Measurements from ENCODE around the gene HDGFL2.
A peak's percentile ranks its signal among the peaks of the same experiment; 100 is the strongest.

HDGFL2 gene

GRCh38 chr19:4536798-4537197 lies 64.7 kb downstream of the HDGFL2 start:
- H3K9me3 ChIP-seq (ENCODE audit: control insufficient read depth, low read length) = no peaks in the 10 kb centered on the region
- TF ChIP-seq, protein P1, sequence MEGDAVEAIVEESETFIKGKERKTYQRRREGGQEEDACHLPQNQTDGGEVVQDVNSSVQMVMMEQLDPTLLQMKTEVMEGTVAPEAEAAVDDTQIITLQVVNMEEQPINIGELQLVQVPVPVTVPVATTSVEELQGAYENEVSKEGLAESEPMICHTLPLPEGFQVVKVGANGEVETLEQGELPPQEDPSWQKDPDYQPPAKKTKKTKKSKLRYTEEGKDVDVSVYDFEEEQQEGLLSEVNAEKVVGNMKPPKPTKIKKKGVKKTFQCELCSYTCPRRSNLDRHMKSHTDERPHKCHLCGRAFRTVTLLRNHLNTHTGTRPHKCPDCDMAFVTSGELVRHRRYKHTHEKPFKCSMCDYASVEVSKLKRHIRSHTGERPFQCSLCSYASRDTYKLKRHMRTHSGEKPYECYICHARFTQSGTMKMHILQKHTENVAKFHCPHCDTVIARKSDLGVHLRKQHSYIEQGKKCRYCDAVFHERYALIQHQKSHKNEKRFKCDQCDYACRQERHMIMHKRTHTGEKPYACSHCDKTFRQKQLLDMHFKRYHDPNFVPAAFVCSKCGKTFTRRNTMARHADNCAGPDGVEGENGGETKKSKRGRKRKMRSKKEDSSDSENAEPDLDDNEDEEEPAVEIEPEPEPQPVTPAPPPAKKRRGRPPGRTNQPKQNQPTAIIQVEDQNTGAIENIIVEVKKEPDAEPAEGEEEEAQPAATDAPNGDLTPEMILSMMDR (IDR thresholded peaks at IDR 0.05) = no peak
- no peaks in the 10 kb centered on the region for H3K27me3 ChIP-seq (ENCODE audit: control insufficient read depth, insufficient read depth, low read length)
- H3K36me3 ChIP-seq (ENCODE audit: control insufficient read depth, insufficient read depth, low read length) = no peaks in the 10 kb centered on the region
- H3K4me3 ChIP-seq (ENCODE audit: low read depth, low read length) = no peak overlapping the region
- H3K27ac ChIP-seq = no peak overlapping the region
- no peak overlapping the region for H3K9ac ChIP-seq
- no peaks in the 10 kb centered on the region for H3K79me2 ChIP-seq
- H2AFZ ChIP-seq = no peak overlapping the region
- no peak overlapping the region for H3K4me2 ChIP-seq (ENCODE audit: low read length)
- H3K4me1 ChIP-seq = no peaks in the 10 kb centered on the region

GRCh38 chr19:4537953-4538600 lies 66.0 kb downstream of the HDGFL2 start:
- no peaks in the 10 kb centered on the region for H3K36me3 ChIP-seq (ENCODE audit: control insufficient read depth, insufficient read depth, low read length)
- H3K27me3 ChIP-seq (ENCODE audit: control insufficient read depth, insufficient read depth, low read length) = no peaks in the 10 kb centered on the region
- no peaks in the 10 kb centered on the region for H3K79me2 ChIP-seq
- no peak overlapping the region for H3K4me3 ChIP-seq (ENCODE audit: low read depth, low read length)
- no peaks in the 10 kb centered on the region for H3K4me1 ChIP-seq
- H3K9me3 ChIP-seq (ENCODE audit: control insufficient read depth, low read length) = no peaks in the 10 kb centered on the region
- no peak overlapping the region for H2AFZ ChIP-seq
- H3K4me2 ChIP-seq (ENCODE audit: low read length) = no peak overlapping the region
- H3K9ac ChIP-seq = no peak overlapping the region
- no peak overlapping the region for H3K27ac ChIP-seq
- TF ChIP-seq, protein P1 (IDR thresholded peaks at IDR 0.05) = no peak

DNA sequence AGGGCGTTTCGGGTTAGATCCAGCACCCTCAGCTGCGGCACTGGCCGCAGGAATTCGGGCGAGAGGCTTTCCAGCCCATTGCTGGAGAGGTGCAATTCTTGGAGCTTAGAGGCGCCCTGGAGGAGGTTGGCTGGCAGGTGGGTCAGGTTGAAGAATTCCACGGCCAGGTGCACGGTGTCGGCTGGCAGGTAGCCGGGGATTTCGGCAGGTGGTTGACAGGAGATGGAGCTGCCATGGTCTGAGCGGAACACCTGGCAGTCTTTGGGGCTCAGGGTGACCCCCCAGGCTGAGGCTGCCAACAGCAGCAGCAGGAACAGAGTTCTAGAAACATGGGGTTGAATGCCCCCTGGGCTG lies 66.5 kb downstream of the HDGFL2 start:
- Histone ChIP-seq H2AFZ (no peak overlapping the region), H3K4me3 (ENCODE audit: low read depth, low read length) (no peak overlapping the region), H3K27ac (no peak overlapping the region), H3K36me3 (ENCODE audit: control insufficient read depth, insufficient read depth, low read length) (no peaks in the 10 kb centered on the region), H3K9me3 (ENCODE audit: control insufficient read depth, low read length) (no peaks in the 10 kb centered on the region), H3K79me2 (no peaks in the 10 kb centered on the region), H3K27me3 (ENCODE audit: control insufficient read depth, insufficient read depth, low read length) (no peaks in the 10 kb centered on the region), H3K4me1 (no peaks in the 10 kb centered on the region), H3K9ac (no peak overlapping the region), H3K4me2 (ENCODE audit: low read length) (no peak overlapping the region)
- TF ChIP-seq, protein P1 (IDR thresholded peaks at IDR 0.05) = no peak

DNA sequence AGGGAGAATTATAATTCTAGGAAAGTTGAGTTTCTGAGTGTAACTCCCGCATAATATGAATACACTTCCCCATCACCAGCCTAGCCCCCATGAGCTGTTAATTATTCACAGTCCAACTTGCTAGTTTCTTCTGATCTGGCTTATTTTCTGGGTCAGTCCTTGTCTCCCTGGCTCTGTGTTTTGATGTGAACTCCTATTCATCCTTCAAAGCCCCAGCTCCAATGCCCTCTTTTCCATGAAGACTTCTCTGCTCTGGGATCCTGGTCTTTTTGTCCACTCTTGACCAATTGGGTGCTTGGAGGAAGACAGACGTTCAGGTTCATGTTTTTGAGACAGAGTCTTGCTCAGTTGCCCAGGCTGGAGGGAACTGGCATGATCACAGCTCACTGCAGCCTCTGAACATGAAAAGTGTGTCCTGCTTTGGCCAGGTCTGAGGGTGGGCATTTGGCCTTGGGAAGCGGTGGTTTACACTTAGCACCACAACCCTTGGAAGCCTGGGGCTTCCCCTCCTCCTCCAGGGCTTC lies 67.1 kb downstream of the HDGFL2 start:
- H3K36me3 ChIP-seq (ENCODE audit: control insufficient read depth, insufficient read depth, low read length) = no peaks in the 10 kb centered on the region
- no peak overlapping the region for H2AFZ ChIP-seq
- no peaks in the 10 kb centered on the region for H3K79me2 ChIP-seq
- TF ChIP-seq, protein P1 (IDR thresholded peaks at IDR 0.05) = no peak
- H3K4me2 ChIP-seq (ENCODE audit: low read length) = no peak overlapping the region
- no peaks in the 10 kb centered on the region for H3K9me3 ChIP-seq (ENCODE audit: control insufficient read depth, low read length)
- no peak overlapping the region for H3K4me3 ChIP-seq (ENCODE audit: low read depth, low read length)
- H3K9ac ChIP-seq = no peak overlapping the region
- H3K27ac ChIP-seq = peak overlapping the region; percentile 1
- no peaks in the 10 kb centered on the region for H3K27me3 ChIP-seq (ENCODE audit: control insufficient read depth, insufficient read depth, low read length)
- H3K4me1 ChIP-seq = no peaks in the 10 kb centered on the region

All from parathyroid adenoma (tissue), 2 donors.